ENCODE results near the gene IST1.

The IST1 gene

DNA sequence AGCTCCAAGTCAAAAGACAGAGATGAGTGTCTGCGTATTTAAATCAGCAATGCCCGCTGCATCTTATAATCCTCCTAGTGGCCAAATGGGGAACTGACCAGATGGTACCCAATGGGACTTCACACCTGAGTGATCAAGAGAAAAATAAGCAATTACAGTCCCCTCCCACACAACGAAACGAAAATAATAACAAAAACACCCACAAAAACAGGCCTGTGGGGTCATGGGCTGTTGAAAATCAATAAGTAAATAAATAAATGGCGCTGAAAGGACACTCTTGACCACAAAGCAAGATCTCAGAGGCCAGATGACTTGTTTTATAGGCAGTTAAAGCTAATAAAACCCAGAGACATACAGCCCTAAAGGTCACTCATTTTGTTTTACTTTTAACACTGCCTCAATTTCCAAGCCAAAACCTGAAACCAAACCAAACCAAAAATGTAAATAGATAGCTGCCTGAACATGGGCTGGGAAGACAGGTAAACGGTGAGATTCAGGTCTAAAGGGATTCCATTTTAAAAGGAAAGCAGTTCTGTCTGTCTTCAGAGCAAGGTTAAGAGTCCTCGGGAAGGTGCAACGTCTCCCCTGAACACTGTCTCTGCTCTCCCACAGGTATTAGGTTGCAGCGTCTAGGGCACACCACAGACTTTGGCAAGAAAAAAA lies 12.7 kb upstream of the IST1 start:
- peak; percentile 59 for DNase-seq

- DNase-seq = no peak
These were observed 12.0 kb upstream of the IST1 start for GRCh38 chr16:71883168-71883848.

DNA sequence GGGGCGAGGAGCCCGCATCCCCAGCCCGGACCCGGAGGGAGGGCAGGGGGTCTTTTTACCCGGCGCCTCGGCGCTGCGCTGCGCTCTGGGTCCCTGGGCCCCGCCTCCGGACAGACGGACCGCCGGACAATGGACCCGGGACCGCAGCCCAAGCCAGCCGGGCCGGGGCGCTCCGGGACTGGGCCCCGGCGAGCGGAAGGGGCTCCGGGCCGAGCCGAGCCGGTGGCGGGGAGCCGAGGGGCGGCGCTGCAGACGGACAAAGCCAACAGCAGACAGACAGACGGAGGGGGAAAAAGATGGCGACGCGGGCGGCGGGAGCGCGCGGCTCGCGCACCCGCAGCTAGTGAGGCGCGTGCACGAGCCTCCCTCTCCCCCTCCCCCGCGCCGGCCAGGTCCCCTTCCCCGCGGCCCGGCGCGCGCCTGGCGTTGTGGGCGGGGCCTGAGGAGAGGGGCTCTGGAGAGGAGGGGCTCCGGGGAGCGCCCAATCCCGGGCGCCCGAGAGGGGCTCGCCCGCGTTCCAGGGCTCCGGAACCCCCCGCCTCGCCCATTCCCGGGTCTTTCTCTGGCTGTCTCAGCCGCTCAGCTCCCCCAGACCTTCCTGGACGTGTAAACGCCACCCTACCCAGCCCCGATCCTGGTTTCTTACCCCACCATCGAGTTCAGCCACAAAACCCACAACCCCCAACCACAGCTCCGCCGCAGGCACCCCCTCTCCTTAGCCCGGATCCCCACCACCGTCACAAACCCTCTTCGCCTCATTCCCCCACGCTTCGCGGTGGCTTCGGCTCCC lies 11.3 kb upstream of the IST1 start, which contains the start of gene ZNF821:
Gene ZNF821, minus strand, starts transcription at position 334 of the 790 bp plus-strand sequence. CDS start 4,236 bp downstream, outside the sequence.
- peak; percentile 52 for DNase-seq

- DNase-seq = peak; percentile 67
These were observed 10.1 kb upstream of the IST1 start for GRCh38 chr16:71885261-71885650.

- DNase-seq = no peak
These were observed 6.2 kb upstream of the IST1 start for GRCh38 chr16:71889147-71889546.

DNA sequence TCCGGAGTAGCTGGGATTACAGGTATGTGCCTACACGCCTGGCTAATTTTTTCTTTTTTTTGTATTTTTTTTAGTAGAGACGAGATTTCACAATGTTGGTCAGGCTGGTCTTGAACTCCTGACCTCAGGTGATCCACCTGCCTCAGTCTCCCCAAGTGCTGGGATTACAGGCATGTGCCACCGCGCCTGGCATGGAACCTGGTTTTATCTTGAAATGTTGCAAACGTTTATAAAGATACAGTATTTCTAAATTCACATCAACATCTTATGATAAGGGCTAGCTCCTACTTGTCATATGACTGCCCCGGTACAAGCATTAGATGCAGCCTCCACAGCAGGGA lies 1.5 kb upstream of the IST1 start:
- no peak for DNase-seq

- peak; percentile 57 for DNase-seq
These were observed 956 bp upstream of the IST1 start for GRCh38 chr16:71894229-71894920.

DNA sequence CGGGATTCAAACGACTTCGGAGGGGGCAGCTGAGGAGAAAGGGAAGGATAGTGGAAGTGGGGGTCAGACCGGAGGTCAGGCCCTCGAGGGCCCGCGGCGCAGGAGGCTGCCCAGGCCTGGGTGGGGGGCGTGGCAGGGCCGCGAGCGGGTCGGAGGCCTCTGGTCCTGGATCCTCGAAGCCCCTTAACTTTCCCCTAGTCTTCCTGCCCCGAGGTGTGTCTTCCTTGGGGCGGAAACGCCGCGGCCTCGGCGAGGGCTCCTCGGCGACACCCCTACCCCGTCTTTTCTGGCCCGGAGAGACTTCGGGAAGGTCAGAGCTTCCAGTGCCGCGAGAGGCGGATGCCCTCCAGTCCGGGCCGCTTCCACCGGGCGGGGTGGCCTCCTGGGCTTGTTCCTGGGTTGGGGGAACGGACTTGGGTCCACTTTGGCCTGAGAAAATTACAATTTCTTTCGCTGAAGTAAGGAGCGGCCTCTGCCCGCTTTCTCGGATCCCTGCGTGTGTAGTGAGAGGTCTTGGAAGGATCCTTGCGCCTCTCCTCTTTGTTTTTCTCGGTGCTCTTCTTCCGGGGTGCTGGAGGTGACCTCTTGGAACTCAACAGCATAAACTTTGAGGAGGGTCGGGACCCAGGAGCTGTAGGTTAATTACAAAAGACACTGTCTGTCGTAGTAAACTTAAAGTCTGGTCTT lies 491 bp downstream of the IST1 start:
- peak; percentile 30 for DNase-seq

GRCh38 chr16:71896764-71897368 lies 1.5 kb downstream of the IST1 start:
- no peak for DNase-seq

DNA sequence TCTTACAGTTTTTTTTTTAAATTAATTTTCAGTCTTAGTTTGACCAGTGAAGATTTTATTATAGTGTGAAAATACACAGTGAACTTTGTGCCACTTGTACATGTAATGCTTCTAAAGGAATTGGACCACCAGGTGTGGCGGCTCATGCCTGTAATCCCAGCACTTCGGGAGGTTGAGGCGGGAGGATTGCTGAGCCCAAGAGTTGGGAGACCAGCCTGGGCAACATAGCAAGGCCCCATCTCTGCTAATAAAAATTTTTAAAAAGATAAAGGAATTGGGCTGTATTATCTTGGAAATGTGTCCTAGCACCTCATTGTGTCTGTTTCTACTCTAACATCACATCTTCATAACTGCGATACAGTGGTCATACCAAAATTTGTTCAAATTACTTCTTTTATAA lies 3.8 kb downstream of the IST1 start:
- no peak for DNase-seq

DNA sequence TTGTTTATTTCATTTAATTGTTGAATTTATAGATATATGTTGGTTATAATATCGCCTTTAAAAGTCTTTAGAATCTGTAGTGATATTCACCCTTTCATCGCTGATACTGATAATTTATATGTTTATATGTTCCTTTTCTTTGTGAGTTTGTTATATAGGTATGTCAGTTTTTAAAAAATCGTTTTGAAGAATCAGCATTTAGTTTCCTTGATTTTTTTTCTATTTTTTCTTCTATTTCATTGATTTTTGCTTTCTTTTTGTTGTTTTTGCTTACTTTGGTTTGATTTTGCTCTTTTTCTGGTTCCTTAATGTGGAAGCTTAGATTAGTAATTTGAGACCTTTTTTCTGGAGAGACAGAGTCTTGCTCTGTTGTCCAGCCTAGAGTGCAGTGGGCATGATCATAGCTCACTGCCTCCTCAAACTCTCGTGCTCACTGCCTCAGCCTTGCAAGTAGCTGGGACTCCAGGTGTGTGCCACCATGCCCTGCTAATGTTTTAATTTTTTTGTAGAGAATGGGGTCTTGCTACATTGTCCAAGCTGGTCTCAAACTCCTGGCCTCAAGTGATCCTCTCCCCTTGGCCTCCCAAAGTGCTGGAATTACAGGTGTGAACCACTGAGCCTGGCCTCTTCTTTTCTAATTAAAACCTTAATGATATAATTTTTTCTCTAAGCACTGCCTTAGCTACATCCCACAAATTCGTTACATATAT lies 7.5 kb downstream of the IST1 start:
- DNase-seq = no peak

DNA sequence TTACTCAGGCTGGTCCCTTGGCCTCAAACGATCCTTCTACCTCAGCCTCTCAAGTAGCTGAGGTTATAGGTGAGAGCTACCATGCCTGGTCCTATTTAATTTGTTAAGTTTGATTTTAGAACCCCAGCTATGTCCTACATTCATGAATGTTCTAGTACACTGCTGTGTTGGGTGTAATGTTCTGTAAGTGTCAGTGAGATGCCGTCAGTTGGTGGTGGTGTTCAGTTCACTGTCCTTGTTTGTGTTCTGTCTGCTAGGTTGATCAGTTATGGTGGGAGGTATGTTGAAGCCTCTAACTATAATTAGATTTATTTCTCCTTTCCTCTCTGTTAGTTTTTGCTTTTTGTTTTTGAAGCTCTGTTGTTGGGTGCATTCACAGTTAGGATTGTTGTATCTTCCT lies 8.3 kb downstream of the IST1 start:
- no peak for DNase-seq

GRCh38 chr16:71904239-71904638 lies 8.9 kb downstream of the IST1 start:
- no peak for DNase-seq

DNA sequence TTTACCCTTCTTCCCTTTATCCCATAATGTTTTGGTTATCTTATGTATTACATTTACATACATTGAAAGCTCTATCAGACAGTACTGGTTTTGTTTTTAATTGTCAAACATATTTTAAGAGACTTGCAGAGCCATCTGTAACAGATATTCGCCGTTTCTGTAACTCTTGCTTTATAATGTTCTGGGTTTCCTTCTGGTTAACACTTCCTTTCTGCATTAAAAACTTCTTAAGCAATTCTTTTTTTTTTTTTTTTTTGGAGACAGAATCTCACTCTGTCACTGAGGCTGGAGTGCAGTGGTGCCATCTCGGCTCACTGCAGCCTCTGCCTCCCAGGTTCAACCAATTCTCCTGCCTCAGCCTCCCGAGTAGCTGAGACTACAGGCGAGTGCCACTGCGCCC lies 10.4 kb downstream of the IST1 start:
- DNase-seq = peak; percentile 63

DNA sequence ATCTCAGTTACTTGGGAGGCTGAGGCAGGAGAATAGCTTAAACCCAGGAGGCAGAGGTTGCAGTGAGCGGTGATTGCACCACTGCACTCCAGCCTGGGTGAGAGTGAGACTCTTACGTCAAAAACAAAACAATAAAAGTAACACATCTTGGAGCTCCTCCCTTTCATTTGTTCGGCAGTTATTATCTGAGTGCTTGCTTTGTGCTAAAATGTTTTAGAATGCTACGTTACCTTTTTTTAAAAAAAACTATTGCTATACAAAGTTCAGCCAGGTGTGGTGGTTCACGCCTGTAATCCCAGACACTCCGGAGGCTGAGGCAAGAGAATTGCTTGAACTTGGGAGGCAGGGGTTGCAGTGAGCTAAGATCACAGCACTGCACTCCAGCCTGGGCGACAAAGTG lies 15.8 kb downstream of the IST1 start:
- no peak for DNase-seq

DNA sequence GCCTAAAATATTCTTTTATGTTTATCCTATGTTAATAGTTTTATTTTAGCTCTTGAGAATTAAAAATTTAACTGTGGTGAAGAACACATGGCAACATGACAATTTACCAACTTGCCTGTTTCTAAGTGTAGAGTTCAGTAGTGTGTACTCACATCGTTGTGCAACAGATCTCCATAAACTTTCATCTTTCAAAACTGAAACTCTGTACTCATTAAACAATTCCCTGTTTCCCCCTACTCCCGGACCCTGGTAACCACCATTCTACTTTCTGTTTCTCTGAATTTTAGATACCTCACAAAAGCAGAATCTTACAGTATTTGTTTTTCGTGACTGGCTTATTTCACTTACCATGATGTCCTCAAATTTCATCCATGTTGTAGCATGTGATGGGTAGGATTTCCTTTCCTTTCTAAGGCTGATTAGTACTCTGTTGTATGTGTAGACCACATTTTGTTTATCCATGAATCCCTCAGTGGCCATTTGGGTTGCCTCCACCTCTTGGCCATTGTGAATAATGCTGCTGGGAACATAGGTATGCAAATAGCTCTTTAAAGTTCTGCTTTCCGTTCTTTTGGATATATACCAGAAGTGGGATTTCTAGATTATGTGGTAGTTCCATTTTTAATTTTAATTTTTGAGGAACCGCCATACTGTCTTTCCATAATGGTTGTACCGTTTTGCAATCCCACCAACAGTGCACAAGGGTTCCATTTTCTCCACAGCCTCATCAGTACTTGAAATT lies 17.4 kb downstream of the IST1 start:
- DNase-seq = peak; percentile 61

GRCh38 chr16:71914802-71915201 lies 19.5 kb downstream of the IST1 start:
- no peak for DNase-seq

DNA sequence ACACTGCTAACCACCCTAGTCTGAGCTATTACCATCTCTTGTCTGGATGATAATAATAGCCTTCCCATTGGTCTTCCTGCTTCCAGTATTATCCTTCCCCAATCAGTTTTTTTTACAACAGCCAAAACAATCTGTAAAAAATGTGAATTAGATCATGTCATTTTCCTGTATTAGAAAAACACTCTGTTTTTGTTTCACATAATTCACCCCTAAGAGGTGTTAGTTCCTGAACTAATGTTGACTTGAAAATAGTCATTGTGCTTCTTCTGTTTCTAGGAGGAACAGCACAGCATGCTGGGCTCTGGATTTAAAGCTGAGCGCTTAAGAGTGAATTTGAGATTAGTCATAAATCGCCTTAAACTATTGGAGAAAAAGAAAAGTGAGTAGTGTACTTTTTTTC lies 20.0 kb downstream of the IST1 start:
- DNase-seq = no peak

DNA sequence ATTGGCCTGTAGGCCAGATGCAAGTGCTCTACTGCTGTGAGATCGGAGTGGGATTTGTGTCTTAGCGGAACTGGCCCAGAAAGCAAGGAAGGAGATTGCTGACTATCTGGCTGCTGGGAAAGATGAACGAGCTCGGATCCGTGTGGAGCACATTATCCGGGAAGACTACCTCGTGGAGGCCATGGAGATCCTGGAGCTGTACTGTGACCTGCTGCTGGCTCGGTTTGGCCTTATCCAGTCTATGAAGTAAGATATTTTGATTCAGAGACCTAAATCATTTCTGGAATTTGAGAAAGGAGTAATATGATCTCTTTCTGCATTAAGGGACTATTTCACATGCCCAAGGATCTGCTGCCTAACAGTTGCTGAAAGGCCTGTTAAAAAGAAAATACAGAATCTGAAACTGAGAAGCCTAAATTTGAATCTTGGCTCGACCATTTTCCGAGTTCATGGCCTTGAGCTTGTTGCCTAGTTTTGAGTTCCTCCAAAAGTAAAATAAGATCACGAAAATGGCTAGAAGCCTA lies 21.1 kb downstream of the IST1 start:
- DNase-seq = no peak

DNA sequence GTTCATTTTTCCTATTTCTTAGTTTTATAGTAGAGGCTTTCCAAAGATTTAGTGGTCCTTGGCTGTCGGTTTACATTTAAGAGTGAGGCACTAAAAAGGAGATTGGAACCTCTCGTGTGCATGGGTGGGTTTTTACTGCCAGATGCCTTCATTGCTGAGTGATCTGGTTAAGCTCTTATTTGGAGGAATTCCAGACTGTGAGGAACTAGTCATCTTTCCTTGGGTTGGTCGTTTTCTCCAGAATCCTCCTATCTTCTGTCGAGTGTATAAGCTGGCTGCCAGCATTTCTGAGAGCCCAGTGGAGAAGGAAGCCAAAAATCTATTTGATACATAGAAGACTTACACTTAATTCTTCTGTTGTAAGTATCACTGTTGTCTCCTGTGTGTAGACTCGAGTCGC lies 22.6 kb downstream of the IST1 start:
- DNase-seq = no peak

GRCh38 chr16:71919035-71919434 lies 23.7 kb downstream of the IST1 start:
- DNase-seq = peak; percentile 94
